ENCODE results near the gene UGT1A10.
A peak's percentile ranks its signal among the peaks of the same experiment; 100 is the strongest.
"Not testable (repeated sequence)": the region's sequence is repeated elsewhere in the genome, so short reads cannot be mapped to it uniquely, and the experiment has no call there.

The UGT1A10 gene

GRCh38 chr2:233743464-233744259 is 107.4 kb downstream of the UGT1A10 start:
- DNase-seq (ENCODE audit: low read depth): no peak

GRCh38 chr2:233745073-233745755 is 109.0 kb downstream of the UGT1A10 start:
- DNase-seq (ENCODE audit: low read depth): no peak

GRCh38 chr2:233745838-233746237 is 109.6 kb downstream of the UGT1A10 start:
- not testable (repeated sequence) for DNase-seq (ENCODE audit: low read depth)

GRCh38 chr2:233746475-233747282 is 110.4 kb downstream of the UGT1A10 start:
- DNase-seq (ENCODE audit: low read depth): no peak

GRCh38 chr2:233747283-233747544 is 111.0 kb downstream of the UGT1A10 start:
- no peak for DNase-seq (ENCODE audit: low read depth)

- DNase-seq (ENCODE audit: low read depth): not testable (repeated sequence)
These were observed 114.4 kb downstream of the UGT1A10 start for GRCh38 chr2:233750689-233751088.

GRCh38 chr2:233751212-233752009 is 115.2 kb downstream of the UGT1A10 start:
- not testable (repeated sequence) for DNase-seq (ENCODE audit: low read depth)

GRCh38 chr2:233754872-233755611 is 118.8 kb downstream of the UGT1A10 start:
- no peak for DNase-seq (ENCODE audit: low read depth)

- no peak for DNase-seq (ENCODE audit: low read depth)
These were observed 120.3 kb downstream of the UGT1A10 start for GRCh38 chr2:233756429-233757081.

- DNase-seq (ENCODE audit: low read depth): no peak
These were observed 121.9 kb downstream of the UGT1A10 start for GRCh38 chr2:233758141-233758540.

- no peak for DNase-seq (ENCODE audit: low read depth)
These were observed 122.6 kb downstream of the UGT1A10 start for GRCh38 chr2:233758849-233759248.

- DNase-seq (ENCODE audit: low read depth): no peak
These were observed 123.8 kb downstream of the UGT1A10 start, which contains the start of gene UGT1A1 for GRCh38 chr2:233760043-233760442. UGT1A1 (plus strand) TSS chr2:233760270; CDS start chr2:233760288, 18 bp downstream.

GRCh38 chr2:233761040-233761769 is 125.0 kb downstream of the UGT1A10 start:
- no peak for DNase-seq (ENCODE audit: low read depth)

- DNase-seq (ENCODE audit: low read depth): peak; percentile 26
These were observed 128.0 kb downstream of the UGT1A10 start for GRCh38 chr2:233764264-233764663.

- DNase-seq (ENCODE audit: low read depth): no peak
These were observed 128.5 kb downstream of the UGT1A10 start for GRCh38 chr2:233764761-233765160.

GRCh38 chr2:233766416-233766815 is 130.2 kb downstream of the UGT1A10 start:
- DNase-seq (ENCODE audit: low read depth): no peak

GRCh38 chr2:233768076-233768475 is 131.8 kb downstream of the UGT1A10 start:
- DNase-seq (ENCODE audit: low read depth): no peak

GRCh38 chr2:233769260-233769659 is 133.0 kb downstream of the UGT1A10 start:
- DNase-seq (ENCODE audit: low read depth): no peak

GRCh38 chr2:233772153-233772552 is 135.9 kb downstream of the UGT1A10 start:
- no peak for DNase-seq (ENCODE audit: low read depth)

GRCh38 chr2:233772583-233772982 is 136.3 kb downstream of the UGT1A10 start:
- DNase-seq (ENCODE audit: low read depth): no peak
